ENCODE results near the gene CDKAL1.

Gene CDKAL1

GRCh38 chr6:20861481-20861880 lies 327.2 kb downstream of the CDKAL1 start:
- DNase-seq (ENCODE audit: extremely low read depth, insufficient read length) = no peak
- H3K4me3 ChIP-seq (replicated peaks; ENCODE audit: low read depth, low read length) = no peak overlapping the region
- no peaks in the 10 kb centered on the region for H3K27me3 ChIP-seq (replicated peaks; ENCODE audit: control insufficient read depth, insufficient read depth, low read length)
- no peaks in the 10 kb centered on the region for H3K36me3 ChIP-seq (ENCODE audit: control insufficient read depth, insufficient read depth, low read length)
- no peak for TF ChIP-seq CTCF (IDR thresholded peaks at IDR 0.05; ENCODE audit: insufficient read depth, low read length, poor library complexity, severe bottlenecking)

- no peak for TF ChIP-seq CTCF (IDR thresholded peaks at IDR 0.05; ENCODE audit: insufficient read depth, low read length, poor library complexity, severe bottlenecking)
- no peak overlapping the region for H3K4me3 ChIP-seq (replicated peaks; ENCODE audit: low read depth, low read length)
- H3K27me3 ChIP-seq (replicated peaks; ENCODE audit: control insufficient read depth, insufficient read depth, low read length) = no peaks in the 10 kb centered on the region
- H3K36me3 ChIP-seq (ENCODE audit: control insufficient read depth, insufficient read depth, low read length) = no peaks in the 10 kb centered on the region
- no peak for DNase-seq (ENCODE audit: extremely low read depth, insufficient read length)
These were observed 331.8 kb downstream of the CDKAL1 start for GRCh38 chr6:20866036-20866435.

GRCh38 chr6:20866935-20867703 lies 332.9 kb downstream of the CDKAL1 start:
- Histone ChIP-seq H3K36me3 (ENCODE audit: control insufficient read depth, insufficient read depth, low read length) (no peaks in the 10 kb centered on the region), H3K27me3 (replicated peaks; ENCODE audit: control insufficient read depth, insufficient read depth, low read length) (no peaks in the 10 kb centered on the region), H3K4me3 (replicated peaks; ENCODE audit: low read depth, low read length) (no peak overlapping the region)
- DNase-seq (ENCODE audit: extremely low read depth, insufficient read length) = no peak
- TF ChIP-seq CTCF (IDR thresholded peaks at IDR 0.05; ENCODE audit: insufficient read depth, low read length, poor library complexity, severe bottlenecking) = no peak

- no peak overlapping the region for H3K4me3 ChIP-seq (replicated peaks; ENCODE audit: low read depth, low read length)
- no peak for TF ChIP-seq CTCF (IDR thresholded peaks at IDR 0.05; ENCODE audit: insufficient read depth, low read length, poor library complexity, severe bottlenecking)
- DNase-seq (ENCODE audit: extremely low read depth, insufficient read length) = no peak
- no peaks in the 10 kb centered on the region for H3K27me3 ChIP-seq (replicated peaks; ENCODE audit: control insufficient read depth, insufficient read depth, low read length)
- no peaks in the 10 kb centered on the region for H3K36me3 ChIP-seq (ENCODE audit: control insufficient read depth, insufficient read depth, low read length)
These were observed 334.3 kb downstream of the CDKAL1 start for GRCh38 chr6:20868397-20869096.

DNA sequence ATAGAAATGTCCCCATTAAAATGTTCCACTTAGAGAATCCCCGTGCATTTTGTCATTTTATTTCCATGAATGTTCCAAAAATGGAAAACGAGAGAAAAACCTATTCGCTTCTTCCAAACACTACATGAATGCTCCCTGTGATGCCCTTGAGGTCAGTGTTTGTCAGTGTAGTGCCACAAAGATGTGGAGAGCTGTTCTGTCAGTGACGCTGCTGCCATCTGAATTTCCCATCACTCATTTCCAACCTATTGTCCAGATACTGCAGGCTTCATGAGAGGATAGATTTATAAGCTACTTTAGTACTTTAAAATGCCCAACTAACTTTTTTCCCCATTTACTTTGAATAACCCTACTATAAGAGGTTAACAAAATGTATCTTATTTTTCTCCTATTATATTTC lies 335.8 kb downstream of the CDKAL1 start:
- H3K4me3 ChIP-seq (replicated peaks; ENCODE audit: low read depth, low read length) = no peak overlapping the region
- DNase-seq (ENCODE audit: extremely low read depth, insufficient read length) = no peak
- H3K36me3 ChIP-seq (ENCODE audit: control insufficient read depth, insufficient read depth, low read length) = no peaks in the 10 kb centered on the region
- no peak for TF ChIP-seq CTCF (IDR thresholded peaks at IDR 0.05; ENCODE audit: insufficient read depth, low read length, poor library complexity, severe bottlenecking)
- no peaks in the 10 kb centered on the region for H3K27me3 ChIP-seq (replicated peaks; ENCODE audit: control insufficient read depth, insufficient read depth, low read length)
